Measurements from ENCODE around the gene UBE3D.

GRCh38 chr6:83019741-83020140 is 45.9 kb downstream of the UBE3D start:
- TF ChIP-seq CTCF (IDR thresholded peaks at IDR 0.05; ENCODE audit: low read length) (no peak), EZH2phosphoT487 (IDR thresholded peaks at IDR 0.05; ENCODE audit: low read length) (no peak)
